Measurements from ENCODE around the gene DCTD. TPM values are rescaled to one million over a fixed set of nuclear protein-coding genes. Genes with fewer than 3 reads are reported as not detected.

DCTD gene
- total and polyA plus RNA-seq, 2 of the 13 experiments (the other 11 are each of a cell fraction or from before 2014, with no cell fraction given) = 85.1 to 95.3 TPM

GRCh38 chr4:182903013-182903412 is 14.2 kb downstream of the DCTD start:
- Histone ChIP-seq H3K9ac (ENCODE audit: insufficient read depth, low read depth, low read length) (no peak overlapping the region), H3K4me3 (replicated peaks in 1 of 3; ENCODE audit: insufficient read depth in 1 of 3, low read depth in 2 of 3, low read length in 3 of 3) (no peak overlapping the region), H3K4me2 (ENCODE audit: low read depth, low read length) (no peak overlapping the region), H3K4me1 (ENCODE audit: insufficient read depth, low read length) (peaks cover 27% of the 10 kb centered on the region), H4K20me1 (ENCODE audit: insufficient read depth, low read length) (no peaks in the 10 kb centered on the region), H3K36me3 (replicated peaks in 1 of 2; ENCODE audit: control insufficient read depth in 1 of 2, insufficient read depth in 2 of 2, low read length in 2 of 2) (peaks cover 22 to 67% of the 10 kb centered on the region in 2 experiments), H2AFZ (ENCODE audit: low read length) (no peak overlapping the region), H3K27me3 (ENCODE audit: control insufficient read depth in 1 of 2, insufficient read depth in 2 of 2, low read length in 2 of 2) (no peaks in the 10 kb centered on the region), H3K79me2 (ENCODE audit: insufficient read depth, low read length) (peaks cover 13% of the 10 kb centered on the region), H3K27ac (ENCODE audit: extremely low read length, insufficient read depth, low read length) (no peak overlapping the region), H3K9me3 (ENCODE audit: low read length) (no peaks in the 10 kb centered on the region)
- TF ChIP-seq ELF4 (CRISPR knock-in tag; IDR thresholded peaks at IDR 0.05; ENCODE audit: borderline replicate concordance) (no peak), ZNF296 (CRISPR knock-in tag; conservative IDR thresholded peaks at IDR 0.05) (no peak), ZBED4 (CRISPR knock-in tag; IDR thresholded peaks at IDR 0.05; ENCODE audit: borderline replicate concordance) (no peak), E2F5 (CRISPR knock-in tag; conservative IDR thresholded peaks at IDR 0.05) (no peak)
- no peak for FAIRE-seq
- in situ Hi-C loops (cut with HindIII; ENCODE audit: extremely low pct_ligation_motif_present, low pct_unique_long_range_greater_than_20kb) (no loop called here), intact Hi-C loops (cut with micrococcal nuclease; ENCODE audit: unreplicated experiment) (no loop called here)
- DNase-seq (ENCODE audit: low spot score) = no peak
- BruUV-seq (replicated peaks) = no TSS peak
- ATAC-seq = no peak
- ChIA-PET POLR2A (no interaction called here), CTCF (ENCODE audit: low intra/inter-chr PET ratio, low total read pairs) (no interaction called here)
- WGBS (ENCODE audit: low lambda C conversion rate) = 95% methylated on average over 9 of the region's 9 CpGs

All from HepG2 (cell line).